ENCODE measurements around the gene LRP1. TPM values are rescaled to one million over a fixed set of nuclear protein-coding genes. Genes with fewer than 3 reads are reported as not detected.

The LRP1 gene
- polyA plus RNA-seq, 1 experiment = 117 TPM

- CTCF ChIA-PET = interaction anchor here (0.5 to 12.5 kb wide), 9 partner anchors 10 to 117 kb away, joined by 3 to 181 read pairs (median 6); partner anchors contain the start of genes LRP1 and SHMT2
- no peak overlapping the region for H3K4me3 ChIP-seq (ENCODE audit: low read depth, low read length)
- H3K27me3 ChIP-seq (ENCODE audit: control insufficient read depth, insufficient read depth, low read length) = no peaks in the 10 kb centered on the region
- DNase-seq (ENCODE audit: low read depth) = no peak
- H3K36me3 ChIP-seq (ENCODE audit: control insufficient read depth, insufficient read depth, low read length) = peaks cover 84% of the 10 kb centered on the region
- POLR2A ChIA-PET = no interaction called here
- TF ChIP-seq CTCF (IDR thresholded peaks at IDR 0.05; ENCODE audit: insufficient read depth, low read depth, low read length) = no peak
These were observed 57.7 kb downstream of the LRP1 start for GRCh38 chr12:57185906-57186508.

DNA sequence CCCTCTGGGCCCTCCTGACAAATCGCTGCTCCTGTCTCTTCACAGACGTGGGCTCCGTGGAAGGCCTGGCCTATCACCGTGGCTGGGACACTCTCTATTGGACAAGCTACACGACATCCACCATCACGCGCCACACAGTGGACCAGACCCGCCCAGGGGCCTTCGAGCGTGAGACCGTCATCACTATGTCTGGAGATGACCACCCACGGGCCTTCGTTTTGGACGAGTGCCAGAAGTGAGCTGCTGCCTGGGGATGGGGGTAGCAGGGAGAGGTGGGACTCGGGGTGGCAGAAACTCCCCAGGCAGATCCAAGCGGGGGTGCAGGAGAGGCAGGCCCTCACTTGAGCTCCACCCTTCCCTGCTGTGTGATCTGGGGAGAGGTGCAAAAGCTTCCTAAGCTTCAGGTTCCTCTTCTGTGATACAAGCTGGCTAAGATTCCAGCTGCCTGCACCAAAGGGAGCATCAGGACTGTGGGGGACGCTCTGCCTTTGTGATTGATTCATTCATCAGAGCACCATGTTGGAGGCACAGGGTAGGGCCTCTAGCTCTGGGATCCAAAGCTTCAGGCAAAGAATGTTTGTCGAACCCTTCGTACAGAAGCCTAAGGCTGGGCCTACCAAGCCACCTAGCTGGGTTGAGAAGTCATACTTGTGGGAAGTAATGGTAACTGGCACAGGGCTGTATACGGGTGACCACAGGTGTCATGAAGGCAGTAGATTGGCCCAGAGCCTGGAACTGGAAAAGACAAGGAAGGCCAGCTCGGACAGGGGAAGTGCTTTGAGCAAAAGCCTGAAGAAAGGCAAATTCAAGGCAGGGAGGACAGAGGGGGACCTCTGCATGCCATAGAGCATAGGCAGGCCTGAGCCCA lies 59.2 kb downstream of the LRP1 start:
- CTCF ChIA-PET = interaction anchor here (0.8 to 12.5 kb wide), 11 partner anchors 9 to 118 kb away, joined by 3 to 181 read pairs (median 6); partner anchors contain the start of gene LRP1
- no peak for TF ChIP-seq CTCF (IDR thresholded peaks at IDR 0.05; ENCODE audit: insufficient read depth, low read depth, low read length)
- POLR2A ChIA-PET = no interaction called here
- H3K36me3 ChIP-seq (ENCODE audit: control insufficient read depth, insufficient read depth, low read length) = peaks cover 94% of the 10 kb centered on the region
- H3K4me3 ChIP-seq (ENCODE audit: low read depth, low read length) = no peak overlapping the region
- no peak for DNase-seq (ENCODE audit: low read depth)
- H3K27me3 ChIP-seq (ENCODE audit: control insufficient read depth, insufficient read depth, low read length) = no peaks in the 10 kb centered on the region

DNA sequence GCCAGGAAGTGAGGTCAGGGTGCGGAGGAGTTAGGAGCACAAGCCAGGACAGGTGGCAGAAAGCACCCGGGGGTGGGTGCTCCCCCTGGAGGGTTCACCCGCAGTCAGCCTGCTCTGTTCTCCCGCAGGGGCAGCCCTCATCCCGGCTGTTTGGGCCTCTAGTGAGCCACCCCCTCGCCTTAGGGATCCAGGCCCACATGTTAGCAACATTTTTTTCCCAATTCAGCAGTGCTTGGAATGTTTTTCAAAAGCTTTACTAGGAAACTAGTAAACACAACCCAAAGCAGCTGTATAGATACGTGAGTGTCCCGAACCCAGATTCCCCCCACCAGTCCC lies 59.8 kb downstream of the LRP1 start:
- no peak overlapping the region for H3K4me3 ChIP-seq (ENCODE audit: low read depth, low read length)
- H3K27me3 ChIP-seq (ENCODE audit: control insufficient read depth, insufficient read depth, low read length) = no peaks in the 10 kb centered on the region
- peaks cover 96% of the 10 kb centered on the region for H3K36me3 ChIP-seq (ENCODE audit: control insufficient read depth, insufficient read depth, low read length)
- CTCF ChIA-PET = interaction anchor here (0.8 to 12.5 kb wide), 8 partner anchors 9 to 76 kb away, joined by 3 to 181 read pairs (median 8); partner anchors contain the start of gene LRP1
- no peak for TF ChIP-seq CTCF (IDR thresholded peaks at IDR 0.05; ENCODE audit: insufficient read depth, low read depth, low read length)
- POLR2A ChIA-PET = no interaction called here
- DNase-seq (ENCODE audit: low read depth) = no peak

DNA sequence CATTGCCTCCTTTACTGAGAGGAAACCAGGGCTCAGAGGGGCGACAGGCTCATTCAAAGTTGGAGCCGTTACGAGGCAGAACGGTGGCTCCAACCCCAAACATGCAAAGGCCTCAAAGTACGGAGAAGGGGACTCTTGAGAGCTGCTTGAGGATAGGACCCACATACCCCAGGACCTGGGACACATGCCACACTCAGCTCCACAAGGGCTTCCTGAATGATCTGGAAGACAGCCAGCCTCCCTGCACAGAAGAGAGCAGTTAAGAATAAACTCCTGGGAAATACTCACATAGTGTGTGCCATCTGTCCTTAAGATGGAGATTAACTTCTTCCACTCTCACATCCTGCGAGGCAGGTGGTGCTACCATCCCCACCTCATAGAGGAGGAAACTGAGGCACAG lies 61.8 kb downstream of the LRP1 start:
- H3K36me3 ChIP-seq (ENCODE audit: control insufficient read depth, insufficient read depth, low read length) = peaks cover 96% of the 10 kb centered on the region
- ChIA-PET POLR2A (no interaction called here), CTCF (interaction anchor here (0.8 to 12.5 kb wide), 5 partner anchors 10 to 78 kb away, joined by 3 to 181 read pairs (median 6); partner anchors contain the start of gene LRP1)
- H3K27me3 ChIP-seq (ENCODE audit: control insufficient read depth, insufficient read depth, low read length) = no peaks in the 10 kb centered on the region
- no peak for TF ChIP-seq CTCF (IDR thresholded peaks at IDR 0.05; ENCODE audit: insufficient read depth, low read depth, low read length)
- DNase-seq (ENCODE audit: low read depth) = no peak
- no peak overlapping the region for H3K4me3 ChIP-seq (ENCODE audit: low read depth, low read length)

DNA sequence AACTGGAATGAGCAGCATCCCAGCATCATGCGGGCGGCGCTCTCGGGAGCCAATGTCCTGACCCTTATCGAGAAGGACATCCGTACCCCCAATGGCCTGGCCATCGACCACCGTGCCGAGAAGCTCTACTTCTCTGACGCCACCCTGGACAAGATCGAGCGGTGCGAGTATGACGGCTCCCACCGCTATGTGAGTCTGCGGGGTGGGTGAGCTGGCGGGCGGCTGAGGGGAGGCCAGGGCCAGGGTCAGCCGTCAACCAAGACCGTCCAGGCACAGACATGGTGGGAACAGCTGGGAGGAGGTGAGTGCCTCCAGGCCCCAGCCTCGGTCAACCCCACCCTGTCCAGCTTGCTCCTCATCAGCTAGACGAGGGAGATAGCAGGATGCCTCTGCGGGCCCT lies 62.5 kb downstream of the LRP1 start:
- ChIA-PET POLR2A (interaction anchor here (0.5 kb wide), 1 partner anchor 41 kb away, joined by 9 read pairs; no protein-coding TSS in a partner anchor), CTCF (interaction anchor here (0.6 to 12.5 kb wide), 6 partner anchors 8 to 79 kb away, joined by 3 to 181 read pairs (median 4); partner anchors contain the start of gene LRP1)
- H3K4me3 ChIP-seq (ENCODE audit: low read depth, low read length) = no peak overlapping the region
- H3K27me3 ChIP-seq (ENCODE audit: control insufficient read depth, insufficient read depth, low read length) = no peaks in the 10 kb centered on the region
- no peak for TF ChIP-seq CTCF (IDR thresholded peaks at IDR 0.05; ENCODE audit: insufficient read depth, low read depth, low read length)
- no peak for DNase-seq (ENCODE audit: low read depth)
- H3K36me3 ChIP-seq (ENCODE audit: control insufficient read depth, insufficient read depth, low read length) = peaks cover 96% of the 10 kb centered on the region
